ENCODE data around the gene XCR1.
"Not testable (repeated sequence)": the region's sequence is repeated elsewhere in the genome, so short reads cannot be mapped to it uniquely, and the experiment has no call there.

Gene XCR1

GRCh38 chr3:46038071-46038470 lies 10.8 kb upstream of the XCR1 start:
- not testable (repeated sequence) for DNase-seq

GRCh38 chr3:46036191-46036590 lies 8.9 kb upstream of the XCR1 start:
- DNase-seq = no peak

DNA sequence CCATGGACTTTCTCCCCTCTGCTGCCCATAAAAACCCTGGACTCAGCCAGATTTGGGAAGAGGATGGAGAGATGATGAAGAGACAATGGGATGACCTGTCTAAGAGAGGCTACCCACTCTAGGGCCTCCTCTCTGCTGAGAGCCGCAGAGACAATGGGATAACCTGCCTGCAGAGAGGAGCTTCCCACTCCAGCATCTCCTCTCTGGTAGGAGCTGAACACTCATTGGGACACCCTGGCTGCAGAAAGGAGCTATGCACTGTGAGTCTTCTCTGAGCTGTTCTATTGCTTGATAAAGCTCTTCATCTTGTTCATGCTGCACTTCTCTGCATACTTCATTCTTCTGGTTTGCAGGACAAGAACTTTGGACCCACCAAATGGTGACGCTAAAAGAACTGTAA lies 4.5 kb upstream of the XCR1 start:
- no peak for DNase-seq

- DNase-seq = no peak
Observed at GRCh38 chr3:46031269-46031668, 4.0 kb upstream of the XCR1 start.

GRCh38 chr3:46030626-46031025 lies 3.3 kb upstream of the XCR1 start:
- DNase-seq = no peak

GRCh38 chr3:46029953-46030543 lies 2.8 kb upstream of the XCR1 start:
- no peak for DNase-seq

GRCh38 chr3:46027736-46028397 lies 584 bp upstream of the XCR1 start:
- DNase-seq = no peak

- DNase-seq = no peak
Observed at GRCh38 chr3:46025139-46025538, 2.1 kb downstream of the XCR1 start.

- no peak for DNase-seq
Observed at GRCh38 chr3:46024131-46024530, 3.2 kb downstream of the XCR1 start.

DNA sequence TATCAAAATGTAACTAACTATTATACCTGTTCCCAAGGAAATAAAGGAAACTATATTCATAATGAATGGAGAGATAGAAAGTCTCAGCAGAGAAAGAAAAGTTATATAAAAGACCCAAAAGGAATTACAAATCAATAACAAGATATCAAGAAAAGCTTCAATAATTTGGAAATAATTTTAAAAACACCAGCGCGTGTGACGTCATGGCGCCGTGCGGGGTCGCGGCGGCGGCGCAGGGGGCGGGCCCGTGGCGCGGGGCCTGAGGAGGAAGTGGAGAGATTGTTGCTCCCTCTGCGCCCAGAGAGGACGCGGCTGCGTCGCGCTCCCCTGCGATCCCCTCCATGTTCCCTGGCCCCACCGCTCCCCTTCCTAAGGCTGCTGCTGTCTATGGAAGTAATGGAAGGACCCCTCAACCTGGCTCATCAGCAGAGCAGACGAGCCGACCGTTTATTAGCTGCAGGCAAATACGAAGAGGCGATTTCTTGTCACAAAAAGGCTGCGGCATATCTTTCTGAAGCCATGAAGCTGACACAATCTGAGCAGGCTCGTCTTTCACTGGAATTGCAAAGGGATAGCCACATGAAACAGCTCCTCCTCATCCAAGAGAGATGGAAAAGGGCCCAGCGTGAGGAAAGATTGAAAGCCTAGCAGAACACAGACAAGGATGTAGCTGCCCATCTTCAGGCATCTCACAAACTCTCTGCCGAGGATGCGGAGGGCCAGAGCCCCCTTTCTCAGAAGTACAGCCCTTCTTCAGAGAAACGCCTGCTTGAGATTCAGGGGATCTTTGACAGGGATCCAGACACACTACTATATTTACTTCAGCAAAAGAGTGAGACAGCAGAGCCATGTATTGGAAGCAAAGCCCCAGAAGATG lies 4.1 kb downstream of the XCR1 start:
- no peak for DNase-seq

DNA sequence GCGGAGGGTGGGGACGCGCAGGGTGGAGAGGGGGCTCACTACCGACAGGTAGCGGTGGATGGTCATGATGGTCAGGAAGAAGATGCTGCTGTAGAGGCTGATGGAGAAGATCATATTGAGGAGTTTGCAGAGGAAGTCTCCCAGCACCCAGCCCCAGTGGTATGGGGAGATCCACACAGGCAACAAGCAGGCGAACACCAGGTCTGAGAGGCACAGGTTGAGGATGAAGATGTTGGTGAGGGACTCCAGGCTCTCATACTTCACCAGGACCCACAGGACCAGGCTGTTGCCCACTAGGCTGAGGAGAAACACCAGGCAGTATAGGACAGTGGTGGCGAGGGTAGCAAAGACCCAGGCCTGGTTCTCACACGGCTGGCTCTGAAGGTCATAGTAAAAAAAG lies 5.8 kb downstream of the XCR1 start:
- DNase-seq = no peak

DNA sequence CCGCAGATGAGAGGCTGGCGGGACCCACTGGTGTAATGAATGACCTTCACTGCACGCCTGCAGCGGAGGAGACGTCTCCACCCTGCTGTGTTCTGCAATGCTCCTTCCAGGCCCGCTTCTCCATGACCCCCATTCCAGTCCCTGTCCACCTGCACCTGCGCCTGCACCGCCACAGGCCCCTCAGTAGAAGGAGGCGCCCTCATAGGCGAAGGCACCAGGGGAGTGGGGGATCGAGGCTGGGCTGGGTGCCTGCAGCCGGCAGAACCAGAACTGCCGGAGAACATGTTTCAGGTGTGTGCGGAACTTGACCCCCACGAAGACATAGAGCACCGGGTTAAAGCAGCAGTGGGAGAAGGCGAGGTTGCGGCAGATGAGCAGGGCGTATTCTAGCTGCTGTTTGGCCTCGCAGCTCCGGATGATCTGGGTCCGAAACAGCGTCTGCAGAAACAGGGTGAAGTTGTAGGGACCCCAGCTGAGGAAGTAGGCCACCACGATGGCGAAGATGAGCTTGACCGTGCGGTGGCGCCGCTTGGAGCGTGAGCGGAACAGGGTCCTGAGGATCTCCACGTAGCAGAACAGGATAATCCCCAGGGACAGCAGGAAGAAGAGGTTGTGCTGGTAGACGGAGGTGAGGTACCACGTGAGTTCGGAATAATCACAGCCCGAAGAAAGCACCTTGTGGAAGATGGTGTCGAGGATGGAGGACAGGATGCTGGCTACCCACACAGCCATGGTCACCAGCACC lies 6.3 kb downstream of the XCR1 start:
- DNase-seq = no peak

- no peak for DNase-seq
Observed at GRCh38 chr3:46019707-46020106, 7.6 kb downstream of the XCR1 start.

- DNase-seq = no peak
Observed at GRCh38 chr3:46017720-46018119, 9.6 kb downstream of the XCR1 start.

GRCh38 chr3:46013316-46014094 lies 13.8 kb downstream of the XCR1 start:
- no peak for DNase-seq

DNA sequence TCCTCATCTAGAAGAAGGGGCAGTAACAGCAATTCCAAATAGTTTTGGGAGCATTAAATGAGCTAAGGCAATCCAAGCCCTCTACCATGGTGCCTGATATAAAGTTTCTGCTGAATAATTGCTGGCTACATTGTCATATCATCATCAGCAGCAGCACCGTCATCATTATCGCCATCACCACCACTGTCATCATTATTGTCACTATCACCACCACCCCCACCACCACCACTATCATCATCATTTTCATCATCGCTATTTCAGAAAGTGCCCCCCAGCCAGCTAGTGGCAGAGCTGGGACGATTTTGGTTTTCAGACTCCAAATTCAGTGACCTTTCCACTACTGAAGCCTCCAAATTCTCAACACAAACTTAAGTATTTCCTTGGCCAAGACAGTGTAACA lies 15.0 kb downstream of the XCR1 start:
- DNase-seq = no peak

- no peak for DNase-seq
Observed at GRCh38 chr3:46010519-46011113, 16.7 kb downstream of the XCR1 start.

DNA sequence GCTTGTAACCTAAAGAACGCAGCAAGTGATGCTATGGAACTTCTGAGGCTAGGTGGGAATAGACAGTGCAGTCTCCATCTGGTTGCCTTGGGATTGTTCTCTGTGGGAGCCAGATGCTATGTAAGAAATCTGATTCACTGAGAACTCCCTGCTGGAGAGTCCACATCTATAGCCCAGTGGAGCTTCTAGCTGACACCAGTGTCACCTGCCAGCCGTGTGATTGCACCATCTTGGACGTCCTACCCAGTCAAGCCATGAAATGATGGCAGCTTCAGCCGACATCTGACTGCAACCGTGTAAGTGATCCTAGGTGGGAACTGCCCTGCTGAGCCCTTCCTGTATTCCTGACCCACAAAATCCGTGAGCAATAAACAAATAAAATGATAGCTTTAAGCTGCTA lies 19.2 kb downstream of the XCR1 start:
- no peak for DNase-seq

- no peak for DNase-seq
Observed at GRCh38 chr3:46007280-46007679, 20.0 kb downstream of the XCR1 start.

DNA sequence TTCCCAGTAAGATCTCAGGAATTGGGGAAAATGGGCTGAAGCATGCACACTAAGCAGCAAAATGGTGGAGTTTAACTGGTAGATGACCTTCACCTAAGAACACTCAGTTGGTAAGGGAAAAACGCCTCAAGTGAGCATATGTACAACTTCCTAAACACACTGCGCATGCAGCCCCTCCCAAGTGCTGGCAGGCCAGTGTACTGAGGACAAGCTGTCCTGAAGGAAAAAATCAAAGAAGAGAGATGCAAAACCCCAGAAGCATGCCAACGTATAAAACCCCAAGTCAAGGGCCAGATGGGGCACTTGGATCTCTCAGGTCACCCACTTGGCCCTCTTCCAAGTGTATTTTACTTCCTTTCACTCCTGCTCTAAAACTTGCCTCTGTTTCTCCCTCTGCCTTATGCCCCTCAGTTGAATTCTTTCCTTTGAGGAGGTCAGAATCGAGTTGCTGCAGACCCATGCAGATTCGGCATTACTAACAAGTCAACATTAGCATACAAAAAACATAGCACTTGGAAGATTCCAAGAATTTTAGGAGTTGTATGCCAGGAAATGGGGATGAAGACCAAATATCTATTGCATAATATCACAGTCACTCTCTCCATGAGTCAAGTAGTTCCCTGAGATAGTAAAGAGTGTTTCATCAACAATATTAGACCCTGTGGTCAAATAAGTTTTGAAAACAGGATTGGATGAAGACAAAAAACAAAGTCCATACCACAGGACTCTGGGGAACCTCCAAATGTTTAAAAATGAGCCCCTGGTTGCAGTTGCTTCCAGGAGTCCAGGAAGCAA lies 20.8 kb downstream of the XCR1 start:
- no peak for DNase-seq

DNA sequence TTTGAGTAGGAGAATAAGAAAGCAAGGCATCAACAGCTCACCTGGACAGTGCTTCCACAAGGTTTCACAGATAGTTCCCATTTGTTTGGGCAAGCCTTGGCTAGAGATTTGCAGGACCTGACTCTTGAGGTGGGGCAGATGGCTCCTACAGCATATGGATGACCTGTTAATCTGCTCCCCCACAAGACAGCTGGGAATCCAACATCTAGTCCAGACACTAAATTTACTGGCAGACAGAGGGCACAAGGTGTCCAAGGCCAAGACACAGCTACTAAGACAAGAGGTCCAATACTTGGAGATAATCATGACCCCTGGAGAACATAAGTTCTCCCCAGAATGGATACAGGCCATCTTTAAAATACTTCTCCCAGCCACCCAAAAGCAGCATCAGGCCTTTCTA lies 23.6 kb downstream of the XCR1 start:
- DNase-seq = not testable (repeated sequence)
